HepG2 (cell line): ENCODE results near the gene ETV5. TPM values are rescaled to one million over a fixed set of nuclear protein-coding genes. Genes with fewer than 3 reads are reported as not detected.

Experiments
- ATAC-seq: fragments of 200-7000 bp; cut with Tn5 transposase; 3 replicates; pipeline ENCODE4 v1.9.1; 2020; ENCODE audit warnings: mild to moderate bottlenecking, moderate library complexity
- BruUV-seq: library from RNA; stranded (reverse); fragments of 400-500 nt; replicated peaks from 2 replicates; lab custom pipeline; 2021; lab: Mats Ljungman, UMichigan
- CTCF ChIA-PET: fragments of 300-600 bp; formaldehyde crosslinking; extraction: SDS; loops from one replicate; lab custom pipeline; 2021; ENCODE audit warnings: low total read pairs, inconsistent platforms, low intra/inter-chr PET ratio; lab: Yijun Ruan, JAX
- POLR2A ChIA-PET: fragments of 350-600 bp; sonication (Branson Sonifier 250); formaldehyde crosslinking; loops from one replicate; lab custom pipeline; 2020; ENCODE audit warnings: antibody characterized with exemption, inconsistent platforms; lab: Yijun Ruan, JAX
- DNase-seq: peaks from one replicate; pipeline ENCODE4 v3.0.0-alpha.2; 2015; ENCODE audit warnings: low spot score
- FAIRE-seq: peaks from 3 replicates; lab custom pipeline; 2011; peaks lifted over from hg19 to GRCh38; lab: Jason Lieb, UNC
- H2AFZ ChIP-seq: one replicate; pipeline ENCODE4 v1.6.1; 2011; ENCODE audit warnings: low read length, inconsistent platforms
- H3K27ac ChIP-seq: fragments of 300-600 bp; 3 replicates; pipeline ENCODE4 v1.8.0; 2011; ENCODE audit warnings: mixed run types, mild to moderate bottlenecking, mixed read lengths, low read length, inconsistent platforms; ENCODE audit not compliant: insufficient read depth; ENCODE audit errors: extremely low read length
- H3K27me3 ChIP-seq, 2 experiments: fragments of 200-600 bp in 1 of 2; 2 replicates in 1 of 2; 3 replicates in 1 of 2; pipeline versions ENCODE4 v1.6.0 to v1.8.0; 2011; ENCODE audit warnings: low read length in 2 of 2, mild to moderate bottlenecking in 2 of 2, moderate library complexity in 2 of 2, inconsistent platforms in 1 of 2; ENCODE audit not compliant: insufficient read depth in 2 of 2, control insufficient read depth in 1 of 2
- H3K36me3 ChIP-seq, 2 experiments: fragments of 200-600 bp in 1 of 2; replicated peaks in 1 of 2; 2 replicates in 1 of 2; 3 replicates in 1 of 2; pipeline versions ENCODE4 v1.5.1 to v1.8.0; 2011; ENCODE audit warnings: low read length in 2 of 2, inconsistent platforms in 1 of 2; ENCODE audit not compliant: insufficient read depth in 2 of 2, control insufficient read depth in 1 of 2
- H3K4me1 ChIP-seq: 2 replicates; pipeline ENCODE4 v1.5.1; 2012; ENCODE audit warnings: low read length, inconsistent platforms; ENCODE audit not compliant: insufficient read depth
- H3K4me2 ChIP-seq: 2 replicates; pipeline ENCODE4 v1.6.0; 2011; ENCODE audit warnings: low read depth, low read length, inconsistent platforms
- H3K4me3 ChIP-seq, 3 experiments: fragments of 200-600 bp in 1 of 3; sonication (generic), shearing (Covaris generic) in 1 of 3; replicated peaks in 1 of 3; 2 replicates each; pipeline ENCODE4 v1.5.1; 2011 to 2016; ENCODE audit warnings: low read length in 3 of 3, inconsistent platforms in 2 of 3, low read depth in 2 of 3, mild to moderate bottlenecking in 2 of 3, control low read depth in 1 of 3, mixed read lengths in 1 of 3; ENCODE audit not compliant: insufficient read depth in 1 of 3
- H3K79me2 ChIP-seq: one replicate; pipeline ENCODE4 v1.6.1; 2011; ENCODE audit warnings: low read length, inconsistent platforms; ENCODE audit not compliant: insufficient read depth
- H3K9ac ChIP-seq: 2 replicates; pipeline ENCODE4 v1.6.0; 2011; ENCODE audit warnings: mild to moderate bottlenecking, low read depth, low read length, inconsistent platforms; ENCODE audit not compliant: insufficient read depth
- H3K9me3 ChIP-seq: 2 replicates; pipeline ENCODE4 v1.5.1; 2012; ENCODE audit warnings: mild to moderate bottlenecking, low read length
- H4K20me1 ChIP-seq: 2 replicates; pipeline ENCODE4 v1.6.0; 2011; ENCODE audit warnings: inconsistent platforms, mild to moderate bottlenecking, low read length, moderate library complexity; ENCODE audit not compliant: insufficient read depth
- ATF5 ChIP-seq: sonication (generic); formaldehyde crosslinking; IDR thresholded peaks from 2 replicates; pipeline ENCODE4 v1.4.0; 2020; ENCODE audit warnings: mild to moderate bottlenecking, low read depth, missing genetic modification reagents
- CBX2 ChIP-seq, 2 experiments: fragments of 200-600 bp in 1 of 2; sonication (generic); formaldehyde crosslinking in 1 of 2; IDR thresholded peaks; 2 replicates each; pipeline versions ENCODE4 v1.7.0 to v1.8.1; 2018 to 2022; ENCODE audit warnings: low read depth in 2 of 2, low read length in 1 of 2, mild to moderate bottlenecking in 1 of 2, missing genetic modification reagents in 1 of 2
- FOSL1 ChIP-seq: sonication (generic); formaldehyde crosslinking; IDR thresholded peaks from 2 replicates; pipeline ENCODE4 v1.9.0; 2021; ENCODE audit warnings: missing genetic modification reagents, borderline replicate concordance
- TFAP4 ChIP-seq: sonication (generic); IDR thresholded peaks from 2 replicates; pipeline ENCODE4 v1.6.1; 2016; ENCODE audit warnings: low read depth, borderline replicate concordance
- ZNF878 ChIP-seq: sonication (generic); formaldehyde crosslinking; IDR thresholded peaks from 2 replicates; pipeline ENCODE4 v1.8.1; 2023; ENCODE audit warnings: mild to moderate bottlenecking, missing genetic modification reagents, moderate library complexity
- WGBS: methylation state at CpG from one replicate; pipeline ENCODE4 v1.1.6; 2017; ENCODE audit warnings: low lambda C conversion rate; 5-methylcytosine and 5-hydroxymethylcytosine counted together
- in situ Hi-C: cut with HindIII; loops from 2 replicates; pipeline ENCODE4 v1.10.0; 2017; ENCODE audit warnings: low pct_unique_long_range_greater_than_20kb; ENCODE audit not compliant: extremely low pct_ligation_motif_present
- intact Hi-C: fragments of 100-400 bp; cut with micrococcal nuclease; formaldehyde crosslinking; loops from one replicate; pipeline ENCODE4 v1.10.0; 2022; ENCODE audit not compliant: unreplicated experiment
- polyA plus RNA-seq, 8 experiments: library from polyadenylated mRNA; depleted of rRNA in 3 of 8; stranded (reverse) in 7 of 8; unstranded in 1 of 8; fragments of >200 nt; fragmentation: Illumina TruSeq in 4 of 8; extraction: Trizol in 4 of 8; gene quantifications; 2 replicates each; pipeline versions ENCODE4 v1.2.1 to v1.2.3, GENCODE V29; 2011 to 2016; ENCODE audit warnings: low read depth in 4 of 8, missing spikeins in 1 of 8, mixed read lengths in 1 of 8; ENCODE audit not compliant: insufficient read depth in 1 of 8
- total RNA-seq, 5 experiments: library from RNA; depleted of rRNA; stranded (reverse); fragments of >200 nt; fragmentation: Illumina TruSeq; extraction: Trizol; gene quantifications; 2 replicates each; pipeline ENCODE4 v1.2.3, GENCODE V29; 2016; ENCODE audit warnings: low read depth in 1 of 5

The ETV5 gene
- total and polyA plus RNA-seq, 2 of the 13 experiments (the other 11 are each of a cell fraction or from before 2014, with no cell fraction given): 52.9 to 57.2 TPM

GRCh38 chr3:186097317-186097662 lies 11.6 kb downstream of the ETV5 start (continued):
- no peak for TF ChIP-seq ATF5 (CRISPR knock-in tag)
- TF ChIP-seq ZNF878 (CRISPR knock-in tag): no peak
- no peak for TF ChIP-seq FOSL1

GRCh38 chr3:186096290-186096689 lies 12.6 kb downstream of the ETV5 start:
- Histone ChIP-seq H3K4me1 (peaks cover 96% of the 10 kb centered on the region), H3K27me3 (no peaks in the 10 kb centered on the region), H3K9ac (peak overlapping the region; percentile 59), H3K79me2 (peaks cover 59% of the 10 kb centered on the region), H3K4me2 (0 out of 2 replicates have a peak overlapping the region, but pooled peaks have one; percentile 11), H3K4me3 (no peak overlapping the region), H3K27ac (peak overlapping the region; percentile 85), H3K9me3 (no peaks in the 10 kb centered on the region), H3K36me3 (peaks cover 5 to 13% of the 10 kb centered on the region in 2 experiments), H4K20me1 (0 out of 2 replicates have a peak, but pooled peaks cover 1% of the 10 kb centered on the region), H2AFZ (no peak overlapping the region)
- DNase-seq (no peak), FAIRE-seq (no peak), ATAC-seq (no peak)
- intact Hi-C loops: loop anchor here (10.0 kb wide), 1 partner anchor 111 kb away; no protein-coding TSS in a partner anchor
- WGBS: 90% methylated on average over 2 of the region's 2 CpGs
- BruUV-seq: no TSS peak
- in situ Hi-C loops: no loop called here
- POLR2A ChIA-PET: interaction anchor here (0.7 to 3.7 kb wide), 4 partner anchors 8 to 136 kb away, joined by 3 to 110 read pairs (median 4); partner anchors contain the start of gene ETV5
- CTCF ChIA-PET: no interaction called here
- TF ChIP-seq CBX2 (IDR thresholded peaks at IDR 0.05; ENCODE audit: low read depth, low read length) (no peak), CBX2 (CRISPR knock-in tag; IDR thresholded peaks at IDR 0.05; ENCODE audit: low read depth) (no peak), TFAP4 (0 out of 2 replicates have a peak, but pooled peaks have one; percentile 17)
